BJ (cell line): ENCODE data around the gene ARHGEF11. TPM values are rescaled to one million over a fixed set of nuclear protein-coding genes. Genes with fewer than 3 reads are reported as not detected.

Experiments
- CTCF ChIA-PET: fragments of 350-600 bp; formaldehyde crosslinking; extraction: SDS; loops from one replicate; lab custom pipeline; 2021; ENCODE audit warnings: antibody characterized with exemption, inconsistent platforms; lab: Yijun Ruan, JAX
- POLR2A ChIA-PET: fragments of 300-600 bp; sonication (Branson Sonifier 250); formaldehyde crosslinking; extraction: SDS; loops from one replicate; lab custom pipeline; 2021; ENCODE audit warnings: antibody characterized with exemption; lab: Charles Lee
- DNase-seq: peaks from one replicate; pipeline ENCODE4 v3.0.0-alpha.2; 2011; ENCODE audit warnings: low read depth
- H3K27me3 ChIP-seq: 2 replicates; pipeline ENCODE4 v1.6.0; 2011; ENCODE audit warnings: low read length; ENCODE audit not compliant: control insufficient read depth, insufficient read depth
- H3K36me3 ChIP-seq: 2 replicates; pipeline ENCODE4 v1.5.1; 2011; ENCODE audit warnings: low read length; ENCODE audit not compliant: control insufficient read depth, insufficient read depth
- H3K4me3 ChIP-seq: 2 replicates; pipeline ENCODE4 v1.5.1; 2011; ENCODE audit warnings: low read depth, mild to moderate bottlenecking, control low read depth, low read length
- CTCF ChIP-seq: IDR thresholded peaks from 2 replicates; pipeline ENCODE4 v1.5.1; 2011; ENCODE audit warnings: low read depth, mild to moderate bottlenecking, control low read depth, inconsistent platforms, low read length, moderate library complexity; ENCODE audit not compliant: insufficient read depth
- polyA plus RNA-seq: library from polyadenylated mRNA; depleted of rRNA; stranded (reverse); fragments of >200 nt; gene quantifications from 2 replicates; pipeline ENCODE4 v1.2.3, GENCODE V29; 2011

The ARHGEF11 gene
- polyA plus RNA-seq, 1 experiment: 19.5 TPM

GRCh38 chr1:157087030-157087429 is 41.5 kb upstream of the ARHGEF11 start:
- ChIA-PET CTCF (interaction anchor here (1.0 to 6.4 kb wide), 3 partner anchors 13 to 76 kb away, joined by 3 to 243 read pairs (median 14); no protein-coding TSS in a partner anchor), POLR2A (no interaction called here)
- peaks cover 8% of the 10 kb centered on the region; the same call in 1 of the 2 replicates for H3K27me3 ChIP-seq
- TF ChIP-seq CTCF: no peak
- no peak overlapping the region for H3K4me3 ChIP-seq
- DNase-seq: no peak
- no peaks in the 10 kb centered on the region for H3K36me3 ChIP-seq

- H3K27me3 ChIP-seq: peaks cover 8% of the 10 kb centered on the region; the same call in 1 of the 2 replicates
- no peak for TF ChIP-seq CTCF
- no peak for DNase-seq
- POLR2A ChIA-PET: no interaction called here
- no peaks in the 10 kb centered on the region for H3K36me3 ChIP-seq
- no peak overlapping the region for H3K4me3 ChIP-seq
- CTCF ChIA-PET: interaction anchor here (6.4 kb wide), 1 partner anchor 69 kb away, joined by 243 read pairs; no protein-coding TSS in a partner anchor
Observed at GRCh38 chr1:157086299-157086698, 40.8 kb upstream of the ARHGEF11 start.

GRCh38 chr1:157085421-157085820 is 39.9 kb upstream of the ARHGEF11 start:
- TF ChIP-seq CTCF: no peak
- H3K27me3 ChIP-seq: peaks cover 6% of the 10 kb centered on the region; the same call in 1 of the 2 replicates
- DNase-seq: no peak
- no peaks in the 10 kb centered on the region for H3K36me3 ChIP-seq
- H3K4me3 ChIP-seq: no peak overlapping the region
- ChIA-PET CTCF (interaction anchor here (2.2 to 3.5 kb wide), 2 partner anchors 12 to 71 kb away, joined by 12 to 17 read pairs; no protein-coding TSS in a partner anchor), POLR2A (no interaction called here)

- TF ChIP-seq CTCF: no peak
- no peak for DNase-seq
- no peak overlapping the region for H3K4me3 ChIP-seq
- peaks cover 6% of the 10 kb centered on the region; the same call in 1 of the 2 replicates for H3K27me3 ChIP-seq
- POLR2A ChIA-PET: no interaction called here
- no peaks in the 10 kb centered on the region for H3K36me3 ChIP-seq
- CTCF ChIA-PET: interaction anchor here (2.2 to 3.5 kb wide), 2 partner anchors 11 to 71 kb away, joined by 12 to 17 read pairs; no protein-coding TSS in a partner anchor
Observed at GRCh38 chr1:157084720-157085119, 39.2 kb upstream of the ARHGEF11 start.

- Histone ChIP-seq H3K4me3 (no peak overlapping the region), H3K27me3 (peaks cover 6% of the 10 kb centered on the region; the same call in 1 of the 2 replicates), H3K36me3 (no peaks in the 10 kb centered on the region)
- TF ChIP-seq CTCF: no peak
- ChIA-PET POLR2A (no interaction called here), CTCF (interaction anchor here (1.6 to 2.0 kb wide), 2 partner anchors 8 to 75 kb away, joined by 10 to 12 read pairs; no protein-coding TSS in a partner anchor)
- DNase-seq: no peak
Observed at GRCh38 chr1:157081707-157082106, 36.2 kb upstream of the ARHGEF11 start.
